NCI-H1694 (cell line): Measurements from ENCODE around the gene UBE2M.
"Not testable (repeated sequence)": the region's sequence is repeated elsewhere in the genome, so short reads cannot be mapped to it uniquely, and the experiment has no call there.

Experiments used
- DNase-seq: peaks from one replicate; lab custom pipeline; 2025; lab: John Stamatoyannopoulos, UW

The UBE2M gene

GRCh38 chr19:58555369-58555885 lies 3.0 kb downstream of the UBE2M start:
- no peak for DNase-seq

DNA sequence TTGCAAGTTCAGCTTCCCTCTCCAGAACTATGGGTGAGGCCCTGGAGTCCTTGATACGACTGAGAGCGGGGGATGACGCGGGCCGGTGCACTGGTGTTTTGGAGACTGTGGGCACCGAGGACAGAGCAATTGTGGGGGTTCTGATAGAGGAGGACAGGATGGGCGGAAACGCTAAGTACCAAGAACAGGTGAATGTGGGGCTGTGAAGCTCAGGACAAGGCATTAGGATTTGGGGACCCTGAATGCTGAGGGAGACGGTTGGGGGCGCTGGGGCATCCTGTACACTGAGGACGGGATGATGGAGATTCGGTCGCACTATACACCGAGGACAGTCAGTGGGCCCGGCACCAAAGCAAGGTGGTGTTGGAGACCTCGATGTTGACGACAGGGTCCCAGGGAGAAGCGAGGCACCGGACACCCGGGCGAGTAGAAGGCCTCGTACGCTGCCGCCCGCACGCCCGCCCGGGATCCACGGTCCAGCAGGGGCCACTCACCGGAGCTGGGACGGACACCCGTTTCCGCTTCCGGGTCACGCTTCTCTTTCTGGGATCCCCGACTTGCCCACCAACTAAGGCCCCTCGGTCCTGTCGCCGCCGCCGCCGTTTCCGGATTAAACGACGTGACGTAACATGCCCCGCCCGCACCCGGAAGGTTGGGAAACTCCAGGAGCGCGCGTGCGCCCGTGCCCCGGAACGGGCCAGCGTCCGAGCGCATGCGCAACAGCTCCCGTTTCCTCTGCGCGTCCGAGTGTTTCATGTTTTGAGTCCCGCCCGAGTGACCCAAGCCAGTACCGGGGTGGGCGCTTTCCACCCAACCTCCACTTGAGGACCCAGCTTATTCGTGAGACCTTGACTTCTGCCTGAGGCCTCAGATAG lies 3.7 kb downstream of the UBE2M start, which contains the start of gene CHMP2A:
TSS of gene CHMP2A (minus strand) at position 612 of the 875 bp plus-strand sequence. CDS start 893 bp downstream, outside the sequence.
- DNase-seq = no peak

DNA sequence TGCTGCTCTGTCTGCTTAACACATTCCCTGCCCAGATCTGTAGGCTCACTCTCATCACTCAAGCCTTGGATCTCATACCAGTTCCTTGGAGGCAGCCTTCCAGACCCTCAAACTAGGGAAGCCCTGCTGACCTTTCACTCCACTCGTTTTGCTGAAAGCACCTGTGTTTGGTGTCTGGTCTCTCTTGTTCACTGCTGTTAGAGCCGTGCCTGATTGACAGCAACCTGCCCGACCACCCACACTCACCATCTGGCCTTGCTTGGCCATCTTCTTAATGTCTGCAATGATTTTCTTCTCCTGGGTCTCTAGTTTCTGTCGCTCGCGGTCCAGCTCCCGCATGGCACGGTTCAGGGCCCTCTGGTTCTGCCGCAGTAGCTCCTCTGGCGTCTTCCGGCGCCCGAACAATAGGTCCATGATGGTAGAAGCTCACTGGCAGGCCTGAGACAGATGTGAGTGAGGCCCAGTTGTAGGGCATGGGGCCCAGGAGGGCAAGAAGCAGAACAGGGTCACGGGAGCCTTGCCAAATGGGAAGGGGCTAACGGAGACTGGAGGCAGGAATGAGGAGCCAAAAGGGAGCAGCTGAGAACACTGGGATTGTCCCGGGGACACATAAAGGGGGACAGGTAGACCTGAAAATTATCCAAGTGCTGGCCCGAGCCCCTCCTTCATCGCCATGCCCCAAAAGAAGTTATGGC lies 4.5 kb downstream of the UBE2M start:
- DNase-seq = no peak

DNA sequence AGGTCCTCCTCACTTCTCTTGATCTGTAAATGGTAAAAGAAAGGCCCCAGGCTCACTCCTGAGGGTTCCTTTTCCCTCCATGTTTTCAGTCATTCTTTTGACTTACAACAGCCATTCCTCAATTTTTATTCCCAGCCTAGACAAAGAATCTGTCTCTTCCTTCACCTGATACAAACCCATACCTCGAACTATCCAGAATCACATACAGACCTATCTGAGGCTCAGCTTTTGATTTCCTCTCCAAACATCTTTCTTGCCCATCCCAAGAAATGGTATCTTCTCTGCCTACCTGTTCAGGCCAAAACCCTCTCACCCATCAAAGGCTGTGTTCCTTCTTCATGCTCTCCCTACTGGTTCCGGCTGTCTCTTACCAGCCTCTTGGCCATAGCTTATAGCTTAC lies 5.8 kb downstream of the UBE2M start:
- DNase-seq = no peak

GRCh38 chr19:58551577-58552471 lies 6.6 kb downstream of the UBE2M start:
- no peak for DNase-seq

DNA sequence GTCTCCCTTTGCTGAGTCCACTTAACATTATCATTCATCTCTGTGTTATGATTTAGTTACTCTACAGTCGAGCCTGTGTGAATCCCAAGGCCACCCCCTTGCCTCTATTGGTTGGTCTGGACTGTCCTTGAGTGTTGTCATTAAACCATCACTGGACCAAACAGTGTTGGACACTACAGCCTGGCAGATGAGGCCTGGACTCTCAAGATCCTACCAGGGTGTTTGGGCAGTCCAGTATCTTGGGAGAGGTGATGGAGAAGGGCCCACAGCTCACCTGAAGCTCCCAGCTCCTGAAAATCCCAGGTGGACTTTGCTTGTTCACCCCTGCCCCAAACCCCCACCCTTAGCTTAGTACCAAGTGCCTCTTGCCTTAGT lies 7.3 kb downstream of the UBE2M start:
- DNase-seq = no peak

DNA sequence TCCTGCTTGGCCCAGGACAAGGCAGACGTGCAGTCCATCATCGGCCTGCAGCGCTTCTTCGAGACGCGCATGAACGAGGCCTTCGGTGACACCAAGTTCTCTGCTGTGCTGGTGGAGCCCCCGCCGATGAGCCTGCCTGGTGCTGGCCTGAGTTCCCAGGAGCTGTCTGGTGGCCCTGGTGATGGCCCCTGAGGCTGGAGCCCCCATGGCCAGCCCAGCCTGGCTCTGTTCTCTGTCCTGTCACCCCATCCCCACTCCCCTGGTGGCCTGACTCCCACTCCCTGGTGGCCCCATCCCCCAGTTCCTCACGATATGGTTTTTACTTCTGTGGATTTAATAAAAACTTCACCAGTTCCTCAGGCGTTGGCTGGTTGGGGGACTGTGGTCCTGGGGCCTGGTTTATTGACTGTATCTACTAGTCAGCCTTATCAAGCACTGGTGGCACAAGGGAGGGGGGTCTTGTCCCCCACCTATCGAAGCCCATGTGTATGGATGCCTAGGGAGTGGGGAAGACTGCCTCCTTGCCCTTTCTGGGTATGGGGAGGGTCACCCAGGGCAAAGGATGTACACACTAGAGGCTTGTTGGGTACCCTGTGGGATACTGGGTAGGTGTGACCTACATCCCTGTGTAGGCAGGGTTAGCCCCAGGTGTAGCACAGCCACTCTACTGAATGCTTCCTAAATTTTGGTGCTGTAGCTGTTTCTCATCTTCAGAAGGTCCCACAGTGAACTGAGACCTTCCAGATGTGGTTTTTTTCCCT lies 7.9 kb downstream of the UBE2M start:
- DNase-seq = no peak

DNA sequence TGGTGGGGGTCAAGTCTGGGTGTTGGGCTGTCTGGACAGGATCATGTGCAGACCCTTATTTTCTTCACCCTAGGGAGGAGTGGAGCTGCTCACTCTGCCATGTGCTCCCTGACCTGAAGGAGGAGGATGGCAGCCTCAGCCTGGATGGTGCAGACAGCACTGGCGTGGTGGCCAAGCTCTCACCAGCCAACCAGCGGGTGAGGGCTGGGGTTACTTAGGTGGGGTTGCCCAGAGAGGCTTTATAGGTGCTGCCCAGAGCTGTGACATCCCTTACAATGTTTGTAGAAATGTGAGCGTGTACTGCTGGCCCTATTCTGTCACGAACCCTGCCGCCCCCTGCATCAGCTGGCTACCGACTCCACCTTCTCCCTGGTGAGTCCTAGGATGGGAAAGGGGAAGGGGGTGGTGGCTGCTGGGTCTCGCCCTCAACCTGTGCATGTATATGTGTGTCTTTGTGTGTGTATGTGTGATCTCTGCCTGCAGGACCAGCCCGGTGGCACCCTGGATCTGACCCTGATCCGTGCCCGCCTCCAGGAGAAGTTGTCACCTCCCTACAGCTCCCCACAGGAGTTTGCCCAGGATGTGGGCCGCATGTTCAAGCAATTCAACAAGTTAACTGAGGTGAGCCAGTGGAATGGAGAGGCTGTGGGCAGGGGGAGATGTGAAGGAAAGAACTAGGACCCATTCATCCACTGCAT lies 8.6 kb downstream of the UBE2M start:
- DNase-seq = no peak

- DNase-seq = no peak
These were observed 9.3 kb downstream of the UBE2M start for GRCh38 chr19:58548859-58549663.

GRCh38 chr19:58547323-58548312 lies 10.8 kb downstream of the UBE2M start:
- DNase-seq = no peak

- no peak for DNase-seq
These were observed 12.3 kb downstream of the UBE2M start for GRCh38 chr19:58546019-58546530.

- DNase-seq = no peak
These were observed 13.0 kb downstream of the UBE2M start for GRCh38 chr19:58545286-58546018.

GRCh38 chr19:58544591-58545285 lies 13.7 kb downstream of the UBE2M start:
- DNase-seq = no peak

- no peak for DNase-seq
These were observed 14.4 kb downstream of the UBE2M start, which contains the start of gene TRIM28 for GRCh38 chr19:58543826-58544590. TSS of gene TRIM28 (plus strand) at chr19:58544064. CDS start at chr19:58544758, 694 bp downstream.

DNA sequence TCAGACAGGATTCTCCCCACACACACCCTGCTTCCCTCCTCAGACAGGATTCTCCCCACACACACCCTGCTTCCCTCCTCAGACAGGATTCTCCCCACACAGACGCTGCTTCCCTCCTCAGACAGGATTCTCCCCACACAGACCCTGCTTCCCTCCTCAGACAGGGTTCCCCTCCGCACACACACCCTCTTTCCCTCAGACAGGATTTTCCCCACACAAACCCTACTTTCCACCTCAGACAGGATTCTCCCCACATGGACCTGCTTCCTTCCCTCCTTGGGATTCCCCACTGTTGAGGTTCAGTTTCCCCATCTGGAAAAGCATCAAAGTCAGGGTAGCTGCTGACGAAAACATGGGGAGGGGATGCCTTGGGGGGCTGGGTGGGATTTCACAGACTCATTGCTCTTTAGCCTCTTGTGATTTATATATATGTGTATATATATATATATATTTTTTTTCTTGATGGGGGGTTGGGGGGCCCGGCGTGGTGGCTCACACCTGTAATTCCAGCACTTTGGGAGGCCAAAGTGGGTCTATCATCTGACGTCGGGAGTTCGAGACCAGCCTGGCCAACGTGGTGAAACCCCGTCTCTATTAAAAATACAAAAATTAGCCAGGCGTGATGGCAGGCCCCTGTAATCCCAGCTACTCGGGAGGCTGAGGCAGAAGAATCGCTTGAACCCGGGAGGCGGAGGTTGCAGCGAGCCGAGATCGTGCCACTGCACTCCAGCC lies 15.6 kb downstream of the UBE2M start:
- DNase-seq = not testable (repeated sequence)
